ENCODE data around the gene SHROOM3. TPM values are rescaled to one million over a fixed set of nuclear protein-coding genes. Genes with fewer than 3 reads are reported as not detected.
A peak's percentile ranks its signal among the peaks of the same experiment; 100 is the strongest.

Gene SHROOM3
- total RNA-seq, 1 experiment from 2014 or later: 22.8 TPM

DNA sequence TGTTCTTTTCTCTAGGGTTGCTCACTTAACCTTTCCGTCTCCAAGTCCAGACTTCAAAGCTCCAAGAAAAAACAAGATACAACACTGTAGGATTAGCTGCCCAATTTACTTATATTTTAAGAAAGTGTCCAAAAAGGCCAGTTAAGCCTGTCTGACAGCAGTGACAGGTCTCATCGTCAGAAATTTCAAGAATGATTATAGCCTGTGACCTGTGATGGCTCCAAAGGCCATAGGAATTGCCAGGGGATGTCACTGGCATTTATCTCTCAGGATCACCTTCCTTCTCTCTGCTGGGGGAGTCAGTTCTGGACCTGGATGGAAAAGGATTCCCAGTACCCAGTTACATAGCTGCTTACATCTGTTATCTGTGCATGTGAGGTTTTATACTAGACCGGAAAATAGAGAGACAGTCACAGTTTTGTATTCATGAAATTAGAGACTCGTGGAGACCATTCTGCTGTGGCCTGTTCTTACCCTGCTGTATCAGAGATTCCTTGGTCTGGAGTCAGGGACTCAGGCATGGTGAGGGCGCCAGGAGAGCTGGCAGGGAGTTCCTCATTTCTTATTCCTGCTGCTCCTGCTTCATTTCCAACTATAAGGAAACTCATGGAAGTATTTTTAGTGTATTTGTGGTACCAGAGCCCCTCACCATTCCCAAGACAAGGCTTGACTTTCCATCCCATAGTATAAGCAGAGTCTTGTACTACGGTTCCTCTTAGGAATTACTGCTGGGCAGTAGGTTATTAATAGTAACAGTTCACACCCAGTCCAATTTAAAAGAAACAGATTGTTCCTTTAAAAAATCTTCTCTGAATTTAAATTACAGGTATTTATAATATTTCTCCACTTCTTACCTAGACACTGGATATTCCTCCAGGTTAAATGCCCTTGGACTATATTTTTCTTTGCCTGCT is 220.8 kb downstream of the SHROOM3 start:
- DNase-seq: peak in 1 of 2 experiments; percentile 22
- no peaks in the 10 kb centered on the region for H3K36me3 ChIP-seq
- H3K9me3 ChIP-seq (replicated peaks): no peaks in the 10 kb centered on the region
- H3K4me3 ChIP-seq: no peak overlapping the region
- no peak overlapping the region for H3K27ac ChIP-seq
- H3K27me3 ChIP-seq: no peaks in the 10 kb centered on the region
- H3K4me1 ChIP-seq: peaks cover 35% of the 10 kb centered on the region

DNA sequence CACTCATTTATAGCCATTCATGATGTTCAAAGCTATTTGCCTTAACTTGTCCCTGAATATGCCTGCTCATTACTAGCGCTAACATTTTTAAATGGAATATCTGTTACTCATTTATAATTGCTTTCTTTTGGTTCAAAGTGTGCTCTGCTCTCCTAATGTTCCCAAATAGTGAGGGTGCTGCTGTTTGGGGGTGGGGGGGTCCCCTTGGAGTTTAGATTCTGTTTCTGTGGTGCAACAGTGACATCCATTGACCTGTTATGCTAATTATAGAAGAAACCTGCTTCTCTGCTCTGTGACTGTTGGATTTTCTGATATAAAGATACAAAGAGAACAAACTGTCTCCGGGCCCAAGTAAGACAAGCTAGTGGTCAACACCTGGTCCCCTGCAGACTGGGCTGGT is 222.4 kb downstream of the SHROOM3 start:
- Histone ChIP-seq H3K27ac (peak overlapping the region; percentile 90), H3K36me3 (no peaks in the 10 kb centered on the region), H3K27me3 (no peaks in the 10 kb centered on the region), H3K9me3 (replicated peaks) (no peaks in the 10 kb centered on the region), H3K4me1 (peaks cover 35% of the 10 kb centered on the region), H3K4me3 (no peak overlapping the region)
- peak; percentile 4 to 20 for DNase-seq

DNA sequence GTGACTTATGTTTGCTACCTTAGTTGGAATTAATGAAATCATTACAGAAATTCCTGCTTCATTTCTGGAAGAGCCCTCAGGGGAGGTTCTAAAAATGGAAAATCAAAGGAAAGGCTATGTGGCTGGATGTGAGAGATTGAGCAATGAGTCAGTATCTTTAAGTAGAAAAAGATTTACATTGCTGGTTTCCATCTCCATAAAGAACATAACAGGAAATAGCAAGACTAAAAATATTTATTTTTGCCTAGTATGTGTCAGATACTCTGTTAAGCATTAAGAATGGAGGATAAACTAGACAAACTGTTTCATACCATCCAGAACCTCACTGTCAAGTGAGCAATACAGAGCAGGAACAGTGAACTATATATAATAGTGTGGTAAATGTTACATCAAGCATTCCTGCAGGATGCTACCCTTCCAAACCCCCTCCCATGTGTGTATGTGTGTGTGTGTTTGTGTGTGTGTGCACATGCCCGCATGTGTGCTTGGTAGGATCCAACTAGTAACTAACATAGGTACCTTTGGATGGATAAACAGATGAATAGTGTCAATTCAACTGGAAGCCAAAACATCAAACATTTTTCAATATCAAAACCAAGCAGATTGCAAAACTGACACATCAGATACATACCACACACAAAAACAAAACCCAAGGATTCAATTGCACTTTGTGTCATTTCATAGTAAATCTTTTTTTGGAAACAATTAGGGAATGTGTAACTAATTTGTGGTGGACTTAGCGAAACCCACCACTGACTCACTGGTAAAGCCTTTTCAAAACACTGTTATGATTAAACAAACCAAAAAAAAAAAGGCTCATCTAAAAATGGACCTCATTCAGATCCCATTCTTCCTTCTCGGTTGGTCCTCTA is 223.4 kb downstream of the SHROOM3 start:
- H3K4me1 ChIP-seq: peaks cover 35% of the 10 kb centered on the region
- no peaks in the 10 kb centered on the region for H3K27me3 ChIP-seq
- H3K9me3 ChIP-seq (replicated peaks): no peaks in the 10 kb centered on the region
- H3K36me3 ChIP-seq: no peaks in the 10 kb centered on the region
- DNase-seq: peak; percentile 69 to 83
- peak overlapping the region; percentile 3; the same call in 1 of the 2 replicates for H3K4me3 ChIP-seq
- peak overlapping the region; percentile 90 for H3K27ac ChIP-seq

- Histone ChIP-seq H3K4me3 (no peak overlapping the region), H3K4me1 (peaks cover 35% of the 10 kb centered on the region), H3K36me3 (no peaks in the 10 kb centered on the region), H3K9me3 (replicated peaks) (no peaks in the 10 kb centered on the region), H3K27me3 (no peaks in the 10 kb centered on the region), H3K27ac (peak overlapping the region; percentile 90)
- peak; percentile 85 to 87 for DNase-seq
Measured at GRCh38 chr4:76659103-76659490, 224.1 kb downstream of the SHROOM3 start.

GRCh38 chr4:76663824-76664223 is 228.8 kb downstream of the SHROOM3 start:
- Histone ChIP-seq H3K36me3 (no peaks in the 10 kb centered on the region), H3K27me3 (no peaks in the 10 kb centered on the region), H3K27ac (no peak overlapping the region), H3K9me3 (replicated peaks) (no peaks in the 10 kb centered on the region), H3K4me3 (no peak overlapping the region), H3K4me1 (peaks cover 8% of the 10 kb centered on the region)
- DNase-seq: no peak

DNA sequence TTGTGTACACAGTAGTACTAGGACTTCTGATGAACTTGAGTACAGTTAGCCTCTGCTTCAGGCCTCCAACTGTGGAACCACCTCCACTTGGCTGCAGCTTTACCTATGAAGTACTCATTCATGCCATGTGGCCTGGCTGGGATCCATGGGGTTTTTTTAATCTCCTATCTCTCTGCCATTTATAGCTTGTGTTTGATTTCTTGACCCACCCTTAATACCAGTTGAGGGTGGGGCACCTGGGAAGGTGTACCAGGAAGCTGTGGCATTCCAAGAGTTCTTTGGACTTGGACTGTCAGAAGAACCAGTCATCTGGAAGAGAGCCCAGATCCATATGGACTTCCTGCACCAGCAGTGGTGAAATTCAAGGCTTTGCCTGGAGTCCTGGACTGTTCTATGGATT is 230.1 kb downstream of the SHROOM3 start:
- no peak for DNase-seq

GRCh38 chr4:76665721-76666120 is 230.7 kb downstream of the SHROOM3 start:
- Histone ChIP-seq H3K9me3 (replicated peaks) (no peaks in the 10 kb centered on the region), H3K4me3 (no peak overlapping the region), H3K27ac (no peak overlapping the region), H3K27me3 (no peaks in the 10 kb centered on the region), H3K4me1 (peaks cover 11% of the 10 kb centered on the region), H3K36me3 (no peaks in the 10 kb centered on the region)
- DNase-seq: no peak

More for the DNA sequence above, 230.1 kb downstream of the SHROOM3 start:
- Histone ChIP-seq H3K27ac (no peak overlapping the region), H3K9me3 (replicated peaks) (no peaks in the 10 kb centered on the region), H3K36me3 (no peaks in the 10 kb centered on the region), H3K27me3 (no peaks in the 10 kb centered on the region), H3K4me3 (no peak overlapping the region), H3K4me1 (peaks cover 6% of the 10 kb centered on the region)

GRCh38 chr4:76666944-76667532 is 232.0 kb downstream of the SHROOM3 start:
- Histone ChIP-seq H3K27me3 (no peaks in the 10 kb centered on the region), H3K27ac (no peak overlapping the region), H3K36me3 (no peaks in the 10 kb centered on the region), H3K9me3 (replicated peaks) (no peaks in the 10 kb centered on the region), H3K4me3 (no peak overlapping the region), H3K4me1 (peaks cover 16% of the 10 kb centered on the region)
- DNase-seq: no peak

GRCh38 chr4:76670631-76671030 is 235.6 kb downstream of the SHROOM3 start:
- Histone ChIP-seq H3K4me1 (peaks cover 16% of the 10 kb centered on the region), H3K9me3 (replicated peaks) (no peaks in the 10 kb centered on the region), H3K27me3 (no peaks in the 10 kb centered on the region), H3K27ac (no peak overlapping the region), H3K36me3 (no peaks in the 10 kb centered on the region), H3K4me3 (no peak overlapping the region)
- peak; percentile 81 to 83 for DNase-seq

DNA sequence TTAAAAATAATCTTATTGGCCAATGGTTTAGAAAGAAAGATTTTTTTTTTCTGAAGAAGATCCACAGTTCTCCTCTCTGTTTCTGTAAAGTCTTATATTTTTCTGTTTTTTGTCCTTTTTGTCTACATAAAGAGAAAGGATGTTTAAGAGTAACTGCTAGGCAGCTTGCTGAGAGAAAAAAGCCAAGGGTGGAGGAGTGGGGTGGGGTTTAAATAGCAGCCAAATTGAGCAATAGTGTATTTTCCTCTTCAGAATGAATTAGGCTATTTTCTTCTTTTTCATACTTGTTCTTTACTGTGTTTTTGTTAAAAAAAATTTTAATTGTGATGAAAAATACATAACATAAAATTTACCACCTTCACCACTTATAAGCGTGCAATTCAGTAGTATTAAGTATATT is 238.3 kb downstream of the SHROOM3 start:
- Histone ChIP-seq H3K36me3 (no peaks in the 10 kb centered on the region), H3K4me3 (no peak overlapping the region), H3K9me3 (replicated peaks) (no peaks in the 10 kb centered on the region), H3K27me3 (no peaks in the 10 kb centered on the region), H3K4me1 (peaks cover 16% of the 10 kb centered on the region), H3K27ac (no peak overlapping the region)
- DNase-seq: no peak

GRCh38 chr4:76674983-76675382 is 240.0 kb downstream of the SHROOM3 start:
- Histone ChIP-seq H3K36me3 (no peaks in the 10 kb centered on the region), H3K4me3 (no peak overlapping the region), H3K27me3 (no peaks in the 10 kb centered on the region), H3K9me3 (replicated peaks) (no peaks in the 10 kb centered on the region), H3K4me1 (peaks cover 12% of the 10 kb centered on the region), H3K27ac (no peak overlapping the region)
- no peak for DNase-seq

- no peak overlapping the region for H3K27ac ChIP-seq
- DNase-seq: no peak
Measured at GRCh38 chr4:76677571-76678326, 242.7 kb downstream of the SHROOM3 start.

DNA sequence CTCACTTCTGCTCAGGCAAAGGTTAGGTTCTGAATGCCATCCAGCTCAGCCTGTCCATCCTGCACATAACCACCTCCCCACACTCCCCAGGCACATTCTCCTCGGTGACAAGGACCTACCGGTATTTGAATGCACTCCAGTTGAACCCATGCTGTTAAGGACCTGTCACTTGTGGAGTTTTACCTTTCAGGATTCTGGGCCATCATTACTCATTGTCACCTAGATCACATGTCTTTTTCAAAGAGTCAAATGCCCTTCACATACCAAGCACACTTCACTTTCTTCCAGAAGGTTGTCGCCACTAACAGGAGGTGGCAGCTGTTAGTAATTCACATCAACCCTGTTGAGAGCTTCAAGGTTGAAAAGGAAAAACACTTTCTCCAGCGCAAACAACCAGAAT is 244.7 kb downstream of the SHROOM3 start:
- Histone ChIP-seq H3K27ac (no peak overlapping the region), H3K9me3 (replicated peaks) (no peaks in the 10 kb centered on the region), H3K36me3 (no peaks in the 10 kb centered on the region), H3K27me3 (no peaks in the 10 kb centered on the region), H3K4me3 (no peak overlapping the region), H3K4me1 (no peaks in the 10 kb centered on the region)
- no peak for DNase-seq

More at GRCh38 chr4:76677571-76678326, 242.7 kb downstream of the SHROOM3 start:
- no peaks in the 10 kb centered on the region for H3K4me1 ChIP-seq
- H3K9me3 ChIP-seq (replicated peaks): no peaks in the 10 kb centered on the region
- H3K4me3 ChIP-seq: no peak overlapping the region
- no peaks in the 10 kb centered on the region for H3K36me3 ChIP-seq
- no peaks in the 10 kb centered on the region for H3K27me3 ChIP-seq

DNA sequence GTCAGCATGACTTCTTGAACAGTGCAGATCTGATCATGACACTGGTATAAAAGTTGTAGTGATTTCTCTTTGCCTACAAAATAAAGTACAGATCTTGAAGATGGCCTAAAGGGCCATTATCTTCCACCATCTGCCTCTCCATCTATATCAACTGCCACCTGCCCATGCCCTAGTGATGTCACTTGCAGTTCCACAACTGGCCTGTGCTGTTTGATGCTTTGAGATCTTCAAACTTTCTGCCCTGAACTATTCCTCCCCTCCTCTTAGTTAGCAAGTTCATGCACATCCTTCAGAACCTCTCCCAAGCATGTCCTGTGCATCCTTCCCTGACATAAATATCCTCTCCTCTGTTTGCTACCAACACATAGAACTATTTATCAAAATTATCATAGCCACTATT is 245.9 kb downstream of the SHROOM3 start:
- H3K27ac ChIP-seq: no peak overlapping the region
- no peak overlapping the region for H3K4me3 ChIP-seq
- no peaks in the 10 kb centered on the region for H3K4me1 ChIP-seq
- H3K36me3 ChIP-seq: no peaks in the 10 kb centered on the region
- H3K27me3 ChIP-seq: no peaks in the 10 kb centered on the region
- H3K9me3 ChIP-seq (replicated peaks): no peaks in the 10 kb centered on the region
- no peak for DNase-seq
